GM21529 (cell line): ENCODE results near the gene ACO1.
A peak's percentile ranks its signal among the peaks of the same experiment; 100 is the strongest.
"Not testable (repeated sequence)": the region's sequence is repeated elsewhere in the genome, so short reads cannot be mapped to it uniquely, and the experiment has no call there.

Source experiments
- ATAC-seq: cut with Tn5 transposase; IDR thresholded peaks from one replicate; pipeline ENCODE4 v1.9.1; 2021; ENCODE audit not compliant: unreplicated experiment

The ACO1 gene

GRCh38 chr9:32384364-32385151 lies at the start of gene ACO1:
Gene ACO1 (plus strand): TSS chr9:32384643. CDS start chr9:32405507, 20,864 bp downstream.
- ATAC-seq: peak; percentile 97

GRCh38 chr9:32334916-32335895 lies 49.2 kb upstream of the ACO1 start:
- ATAC-seq: no peak

GRCh38 chr9:32339424-32339823 lies 45.0 kb upstream of the ACO1 start:
- peak; percentile 81 for ATAC-seq

GRCh38 chr9:32340361-32340760 lies 44.1 kb upstream of the ACO1 start:
- no peak for ATAC-seq

GRCh38 chr9:32344551-32345182 lies 39.8 kb upstream of the ACO1 start:
- peak; percentile 52 for ATAC-seq

GRCh38 chr9:32345243-32345642 lies 39.2 kb upstream of the ACO1 start:
- no peak for ATAC-seq

- ATAC-seq: no peak
Observed at GRCh38 chr9:32347571-32347970, 36.9 kb upstream of the ACO1 start.

- ATAC-seq: no peak
Observed at GRCh38 chr9:32348106-32348695, 36.2 kb upstream of the ACO1 start.

GRCh38 chr9:32349013-32349412 lies 35.4 kb upstream of the ACO1 start:
- ATAC-seq: no peak

- ATAC-seq: no peak
Observed at GRCh38 chr9:32350682-32351081, 33.8 kb upstream of the ACO1 start.

- ATAC-seq: no peak
Observed at GRCh38 chr9:32351845-32352244, 32.6 kb upstream of the ACO1 start.

GRCh38 chr9:32353476-32353875 lies 31.0 kb upstream of the ACO1 start:
- ATAC-seq: not testable (repeated sequence)

GRCh38 chr9:32359452-32359851 lies 25.0 kb upstream of the ACO1 start:
- ATAC-seq: no peak

- ATAC-seq: no peak
Observed at GRCh38 chr9:32360983-32361673, 23.3 kb upstream of the ACO1 start.

- no peak for ATAC-seq
Observed at GRCh38 chr9:32371279-32371678, 13.2 kb upstream of the ACO1 start.

GRCh38 chr9:32371679-32372078 lies 12.8 kb upstream of the ACO1 start:
- no peak for ATAC-seq

GRCh38 chr9:32376285-32376684 lies 8.2 kb upstream of the ACO1 start:
- no peak for ATAC-seq

- ATAC-seq: peak; percentile 88
Observed at GRCh38 chr9:32378496-32378895, 5.9 kb upstream of the ACO1 start.

- ATAC-seq: peak; percentile 77
Observed at GRCh38 chr9:32378993-32379729, 5.3 kb upstream of the ACO1 start.

GRCh38 chr9:32380944-32381343 lies 3.5 kb upstream of the ACO1 start:
- no peak for ATAC-seq
